Left lobe of liver (tissue), 2 donors: Measurements from ENCODE around the gene BOD1. TPM values are rescaled to one million over a fixed set of nuclear protein-coding genes. Genes with fewer than 3 reads are reported as not detected.

Experiments used
- ATAC-seq: fragments of 200-7000 bp; cut with Tn5 transposase; one replicate; pipeline ENCODE4 v1.9.1; 2020; ENCODE audit warnings: mild to moderate bottlenecking, moderate library complexity
- DNase-seq: peaks from one replicate; pipeline ENCODE4 v3.0.0-alpha.2; 2020; ENCODE audit warnings: low spot score
- total RNA-seq: library from RNA; stranded (reverse); gene quantifications from one replicate; pipeline ENCODE4 v1.2.1, GENCODE V29; 2021
- donor health status: DM: no; HTN: no; CAD: no; lungs with moderate emphysema.
- donor health status: DM: no; HTN: yes; CAD: no.

BOD1 gene
- total RNA-seq, 1 donor from 2014 or later, result 12.1 TPM

DNA sequence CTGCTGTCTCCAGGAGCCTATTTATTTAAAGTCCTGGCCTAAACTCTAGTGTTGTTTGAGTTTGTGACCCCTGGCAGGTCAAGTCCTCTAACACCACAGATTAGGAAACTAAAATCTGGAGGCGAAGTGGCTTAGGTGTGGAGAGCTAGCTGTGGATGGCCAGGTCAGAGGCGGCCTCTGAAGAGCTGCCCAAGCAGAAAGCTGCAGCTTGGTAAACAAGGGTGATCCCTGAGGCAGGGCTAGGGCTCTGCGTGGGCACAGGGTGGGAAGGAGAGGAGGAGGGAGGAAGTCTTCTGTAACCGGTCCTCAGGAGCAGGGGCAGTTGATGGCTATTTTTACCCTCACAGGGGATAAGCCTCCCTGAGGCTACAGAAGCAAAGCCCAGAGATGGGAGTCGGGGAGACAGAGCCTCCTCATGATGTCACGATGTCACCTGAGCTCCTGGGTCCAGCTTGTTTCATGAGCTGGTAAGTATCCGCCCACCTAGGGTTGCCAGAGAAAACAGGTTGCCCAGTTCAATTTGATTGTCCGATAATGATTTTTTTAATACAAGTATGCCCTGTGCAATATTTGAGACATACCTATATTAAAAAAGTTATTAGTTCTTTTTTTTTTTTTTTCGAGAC, 25.9 kb upstream of the BOD1 start:
- peak; percentile 78 for DNase-seq
- peak; percentile 86 for ATAC-seq

DNA sequence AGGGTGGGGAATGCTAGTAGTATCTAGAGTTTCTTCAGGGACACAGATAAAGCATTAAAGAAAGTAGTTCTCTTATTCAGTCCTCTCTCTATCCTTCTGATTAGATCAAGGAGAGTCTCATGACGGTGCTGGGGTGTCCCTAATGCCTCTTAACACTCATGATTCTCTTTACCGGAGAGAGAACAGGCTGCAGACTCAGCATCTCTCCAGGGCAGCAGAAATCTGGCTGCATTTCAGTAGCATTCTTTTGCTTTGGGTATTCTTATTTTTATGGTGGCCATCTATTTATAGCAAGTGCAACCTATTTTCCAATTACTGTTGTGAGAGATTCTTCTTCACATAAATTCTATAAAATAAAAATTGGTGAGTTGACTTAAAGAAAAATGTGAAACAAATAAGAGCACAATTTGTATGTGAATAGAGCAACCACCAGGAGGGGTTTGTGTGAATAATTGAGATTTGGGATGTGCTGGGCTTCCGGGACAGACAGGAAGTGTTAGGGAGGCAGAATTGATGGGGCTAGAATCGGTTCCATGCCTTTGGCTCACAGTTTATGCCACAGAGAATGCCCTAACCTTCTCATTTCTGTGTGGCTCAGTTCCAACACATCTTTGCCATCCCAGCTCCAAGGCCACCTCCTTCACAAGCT, 23.8 kb upstream of the BOD1 start:
- DNase-seq (no peak), ATAC-seq (no peak)

DNA sequence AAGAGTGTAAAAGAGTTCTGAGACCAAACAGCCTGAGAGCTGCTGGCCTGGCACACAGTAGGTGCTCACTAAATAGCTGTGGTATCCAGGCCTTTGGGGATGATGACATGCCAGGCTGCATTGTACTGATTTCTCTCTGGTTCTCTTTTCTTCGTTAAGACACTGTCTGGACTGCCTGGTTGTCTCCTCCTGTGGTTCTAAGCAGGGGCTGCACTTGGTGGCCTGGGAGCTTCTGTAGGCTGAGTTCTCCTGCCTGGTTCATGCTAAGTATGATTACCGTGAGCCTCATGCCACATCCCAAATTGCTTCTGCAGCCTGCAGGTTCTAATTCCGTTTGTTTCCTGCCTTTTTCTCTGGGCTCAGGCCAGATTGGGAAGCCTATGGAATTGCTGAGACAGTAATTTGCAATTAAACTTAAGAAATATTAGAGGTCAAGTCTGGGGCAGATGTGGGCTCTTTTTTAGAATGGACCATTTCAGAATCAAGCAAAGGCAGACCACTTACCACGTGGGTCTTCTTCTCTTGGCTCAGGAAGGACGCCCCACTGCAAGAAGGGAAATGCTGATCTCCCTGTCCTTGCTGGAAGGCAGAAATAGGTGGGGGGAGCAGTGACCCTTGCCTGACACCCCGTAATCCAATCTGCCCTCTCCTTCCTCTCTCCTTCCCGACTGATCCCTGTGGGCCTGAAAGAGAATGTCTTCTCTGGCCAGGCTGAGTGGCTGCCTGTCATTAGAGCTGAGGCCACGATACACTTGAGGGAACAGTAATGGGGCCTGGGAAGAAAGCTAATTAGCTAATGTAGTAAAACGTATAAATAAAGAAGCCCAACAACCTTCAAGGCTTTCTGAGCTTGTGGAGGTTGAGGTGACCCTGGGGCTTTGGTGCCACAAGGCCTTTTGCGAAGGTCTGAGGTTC, 21.9 kb upstream of the BOD1 start:
- DNase-seq, result no peak
- ATAC-seq, result no peak

DNA sequence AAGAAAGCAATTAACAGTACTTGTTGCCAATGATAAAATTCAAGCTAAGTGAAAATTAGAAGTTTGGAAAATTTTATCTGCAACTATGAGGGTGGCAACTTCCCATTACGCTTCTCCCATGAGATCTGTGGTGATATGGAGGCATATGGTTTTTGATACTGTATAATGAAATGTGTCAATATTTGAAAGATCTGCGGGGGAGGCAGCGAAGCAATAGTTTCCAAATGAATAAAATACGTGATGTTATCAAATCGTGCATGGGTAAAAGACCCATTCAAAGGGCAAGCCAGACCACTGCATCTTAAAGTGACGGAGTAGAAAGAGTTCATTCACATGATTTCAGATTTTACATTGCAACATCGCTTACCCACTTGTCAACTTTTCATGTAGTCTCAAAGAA, 20.9 kb upstream of the BOD1 start:
- no peak for DNase-seq
- ATAC-seq, result no peak

DNA sequence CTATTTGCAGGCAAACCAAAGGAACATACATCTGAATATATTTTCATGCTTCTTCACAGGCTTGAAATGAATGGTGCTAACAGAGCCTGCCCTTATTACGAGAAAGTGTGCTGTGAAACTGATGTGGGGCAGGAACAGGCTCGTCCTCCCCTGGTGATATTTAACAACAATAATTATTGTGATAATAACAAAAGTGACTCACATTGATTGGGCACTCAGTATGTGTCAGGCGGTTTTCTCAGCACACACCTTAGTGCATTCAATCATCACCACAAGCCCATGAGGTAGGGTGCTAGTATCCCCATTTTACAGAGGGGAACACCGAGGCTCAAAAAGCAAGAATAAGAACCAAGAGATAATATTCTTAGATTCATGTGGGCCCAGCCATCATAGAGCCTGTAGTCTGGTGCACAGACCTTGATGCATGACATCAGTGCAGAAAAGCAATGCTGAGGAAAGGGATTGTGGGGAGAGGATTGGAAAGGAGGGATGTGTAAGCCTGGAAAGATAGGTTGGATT, 18.1 kb upstream of the BOD1 start:
- no peak for DNase-seq

DNA sequence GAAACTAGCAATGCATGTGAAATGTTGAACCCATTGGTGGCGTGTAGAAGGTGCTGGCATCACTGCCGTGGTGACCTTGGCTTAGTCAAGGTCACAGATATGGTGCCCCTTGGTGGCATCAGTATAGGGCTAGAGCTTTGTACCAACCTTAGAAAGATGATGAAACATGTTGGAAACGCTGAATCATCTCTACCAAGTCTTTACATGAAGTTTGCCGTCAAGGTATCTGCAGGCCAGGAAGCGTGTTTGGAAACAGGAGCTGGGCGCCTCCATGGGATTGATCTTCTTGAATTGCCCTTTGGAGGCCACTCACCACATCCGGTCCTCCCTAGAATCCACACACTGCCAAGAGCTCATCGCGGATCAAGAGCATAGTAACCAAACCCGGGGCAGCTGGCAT, 16.9 kb upstream of the BOD1 start:
- DNase-seq, result no peak
- no peak for ATAC-seq

More for the DNA sequence above, 18.1 kb upstream of the BOD1 start:
- ATAC-seq, result no peak

DNA sequence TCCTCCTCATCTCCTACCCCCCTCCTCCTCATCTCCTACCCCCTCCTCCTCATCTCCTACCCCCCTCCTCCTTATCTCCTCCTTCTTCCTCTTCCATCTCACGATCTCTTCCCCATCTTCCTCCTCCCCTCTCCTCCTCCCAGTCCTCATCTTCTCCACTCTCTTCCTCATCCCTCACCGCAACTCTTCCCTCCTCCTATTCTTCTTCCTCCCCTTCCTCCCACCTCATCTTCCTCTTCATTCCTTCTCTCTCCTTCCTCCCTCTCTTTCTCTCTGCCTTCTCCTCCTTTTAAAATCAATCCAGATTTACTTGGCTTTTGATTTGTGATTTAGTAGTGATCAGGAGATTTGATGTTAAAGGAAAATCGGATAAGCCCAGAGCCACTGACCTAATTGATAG, 15.0 kb upstream of the BOD1 start:
- ATAC-seq (no peak), DNase-seq (no peak)

DNA sequence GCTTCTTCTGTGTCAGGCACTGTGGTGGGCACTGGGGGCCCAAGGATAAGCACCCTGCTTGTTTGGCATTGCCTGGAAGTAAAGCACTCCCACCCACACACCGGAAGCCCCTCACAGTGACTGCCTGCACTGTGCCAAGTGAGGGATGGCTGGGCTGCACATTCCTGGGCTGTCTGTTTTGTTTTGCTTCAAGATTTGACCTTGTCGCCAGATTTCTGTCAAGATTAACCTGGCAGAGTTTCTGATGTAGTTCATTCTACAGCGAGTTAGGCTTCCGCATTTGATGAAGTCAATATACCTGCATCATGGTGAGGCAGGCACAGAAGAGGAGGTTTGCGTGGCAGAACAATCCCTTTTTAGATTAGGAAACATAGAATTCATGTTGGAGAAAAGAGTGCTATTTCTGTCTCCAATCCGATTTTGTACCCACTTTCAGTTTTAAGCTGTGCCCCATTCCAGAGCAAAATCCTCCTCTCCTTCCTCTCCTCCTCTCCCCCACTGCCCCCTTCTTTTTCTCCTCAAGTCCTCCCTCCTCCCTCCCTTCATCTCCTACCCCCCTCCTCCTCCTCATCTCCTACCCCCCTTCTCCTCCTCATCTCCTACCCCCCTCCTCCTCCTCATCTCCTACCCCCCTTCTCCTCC, 14.4 kb upstream of the BOD1 start:
- no peak for DNase-seq
- ATAC-seq, result no peak

DNA sequence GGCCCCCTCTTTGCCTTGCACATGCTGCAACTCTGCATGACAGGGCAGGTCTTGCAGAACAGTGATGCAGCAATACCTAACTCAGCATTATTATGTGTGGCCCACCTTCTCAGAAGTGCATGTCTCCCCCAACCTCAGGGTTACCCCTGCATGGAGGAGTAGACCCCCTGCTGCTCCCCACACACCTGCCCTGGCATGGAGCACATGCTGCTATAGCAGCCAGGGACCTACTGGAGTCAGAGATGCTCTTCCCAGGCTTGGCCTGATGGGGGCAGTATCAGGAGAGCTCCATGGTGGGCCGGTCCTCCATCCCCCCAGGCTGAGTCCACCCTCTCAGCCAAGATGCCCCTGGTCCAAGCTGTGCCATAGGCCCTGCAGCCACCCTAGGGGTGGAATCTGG, 13.2 kb upstream of the BOD1 start:
- no peak for DNase-seq
- no peak for ATAC-seq

DNA sequence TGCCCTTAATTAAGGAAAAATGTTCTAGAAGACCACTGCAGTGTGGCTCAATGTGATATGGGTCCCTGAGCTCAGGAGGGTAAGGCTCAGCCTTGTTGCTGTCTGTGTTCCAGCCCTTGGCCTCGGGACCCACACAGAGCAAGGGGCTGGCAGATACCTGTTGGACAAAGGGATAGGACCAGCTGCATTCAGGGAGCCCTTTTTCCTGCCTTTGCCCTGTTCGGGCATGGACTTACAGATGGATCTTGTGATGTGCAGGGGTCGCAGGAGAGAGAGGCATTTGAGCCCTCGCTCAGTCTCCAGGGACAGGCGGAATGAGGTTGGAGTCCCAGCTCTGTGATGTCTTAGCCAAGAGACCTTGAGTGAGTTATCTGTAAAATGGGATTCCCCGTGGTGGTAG, 12.1 kb upstream of the BOD1 start:
- DNase-seq (no peak), ATAC-seq (peak; percentile 9)

DNA sequence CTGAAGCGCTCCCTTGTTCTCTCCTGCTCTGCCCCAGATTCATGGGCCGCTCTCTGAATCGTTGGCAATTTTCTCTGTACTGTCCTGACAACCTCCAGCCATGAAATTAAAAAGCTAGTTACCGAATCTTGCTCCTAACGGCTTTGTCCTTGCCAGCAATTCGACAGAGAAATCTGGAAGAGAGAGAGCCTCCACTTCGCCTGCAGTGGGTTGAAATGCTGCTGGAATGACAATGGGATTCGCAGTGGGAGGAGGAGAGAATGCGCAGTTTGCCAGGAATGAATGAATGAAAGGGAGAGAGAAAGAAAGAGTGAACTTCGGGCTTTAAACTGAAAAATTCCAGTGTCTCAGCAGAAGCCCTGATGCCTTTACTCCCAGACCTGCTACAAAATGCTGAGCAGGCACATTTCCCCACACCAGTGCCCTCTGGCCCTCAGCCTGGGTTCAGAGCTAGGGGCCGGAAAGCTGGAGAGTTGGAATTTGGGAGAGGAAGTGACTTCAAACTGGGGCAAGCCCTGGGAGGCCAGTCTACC, 11.5 kb upstream of the BOD1 start:
- ATAC-seq (peak; percentile 84), DNase-seq (peak; percentile 91)

DNA sequence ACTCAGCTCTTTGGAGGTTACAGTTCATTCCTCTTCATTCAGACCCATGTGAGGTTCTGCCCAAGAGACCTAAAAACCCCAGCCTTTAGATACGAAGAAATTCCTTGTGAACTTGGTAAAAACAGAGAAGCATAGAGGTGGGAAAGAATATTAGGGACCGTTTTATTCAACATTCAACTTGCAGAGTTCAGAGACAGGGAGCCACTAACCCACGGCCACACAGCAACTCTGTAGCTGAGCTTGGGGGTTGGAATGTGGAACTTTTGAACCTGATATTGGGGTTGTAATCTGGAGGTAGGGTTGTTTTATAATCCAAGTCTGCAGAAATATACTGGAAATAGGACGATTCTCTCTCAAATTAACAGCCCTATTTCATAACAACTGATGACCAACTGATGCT, 10.8 kb upstream of the BOD1 start:
- DNase-seq, result no peak
- no peak for ATAC-seq

DNA sequence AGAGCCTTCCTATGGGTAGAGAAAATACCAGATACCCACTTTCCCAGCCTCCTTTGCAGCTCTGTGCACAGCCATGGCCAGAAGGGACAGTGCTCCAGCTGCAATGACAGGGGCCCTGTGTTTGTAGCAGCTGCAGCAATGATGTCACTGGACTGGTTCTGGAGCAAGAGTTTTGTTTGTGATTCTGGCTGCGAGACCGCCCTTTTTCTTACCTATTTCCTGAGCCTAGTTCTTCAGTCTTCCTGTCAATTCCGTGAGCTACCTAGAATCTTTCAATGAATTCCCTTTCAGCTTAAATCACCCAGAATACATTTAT, 10.0 kb upstream of the BOD1 start:
- ATAC-seq, result no peak
- DNase-seq, result no peak

DNA sequence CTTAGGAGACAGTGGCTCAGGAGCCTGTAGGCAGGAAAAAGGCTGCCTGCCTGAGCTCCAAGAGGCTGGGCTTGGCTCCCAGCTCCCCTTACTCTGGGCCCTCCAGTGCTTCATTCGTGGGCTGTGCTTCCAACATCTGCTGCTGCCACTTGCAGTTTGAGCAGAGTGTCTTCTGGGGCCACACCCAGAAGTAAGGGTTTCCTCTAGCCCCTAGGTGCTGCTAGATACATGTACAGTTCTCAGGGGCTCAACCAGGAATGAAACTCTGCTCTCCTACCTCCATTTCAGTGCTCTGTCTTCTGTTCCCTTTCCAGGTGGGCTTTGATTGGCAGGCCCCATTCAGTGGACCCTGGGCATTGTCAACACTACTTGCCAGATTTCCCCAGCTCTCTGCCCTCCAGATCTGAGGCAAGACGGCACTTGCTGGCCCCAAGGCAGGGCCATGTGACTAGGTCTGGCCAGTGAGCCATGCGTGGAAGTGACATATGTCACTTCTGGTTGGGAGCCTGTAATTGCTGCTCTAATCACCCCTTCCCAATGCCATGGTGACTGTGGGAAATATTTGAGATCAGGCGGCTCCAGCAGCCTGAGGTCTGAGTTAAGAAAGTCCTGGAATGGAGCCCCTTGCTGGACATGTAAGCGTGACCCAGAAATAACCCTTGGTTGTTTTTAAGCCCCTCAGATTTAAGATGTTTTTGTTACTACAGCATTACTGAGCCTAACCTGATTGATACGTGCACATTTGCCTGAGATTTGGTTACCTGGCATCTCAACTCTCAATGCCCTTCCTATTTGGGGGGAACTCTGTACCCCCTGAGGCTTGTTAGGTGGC, 9.4 kb upstream of the BOD1 start:
- DNase-seq (no peak), ATAC-seq (no peak)

DNA sequence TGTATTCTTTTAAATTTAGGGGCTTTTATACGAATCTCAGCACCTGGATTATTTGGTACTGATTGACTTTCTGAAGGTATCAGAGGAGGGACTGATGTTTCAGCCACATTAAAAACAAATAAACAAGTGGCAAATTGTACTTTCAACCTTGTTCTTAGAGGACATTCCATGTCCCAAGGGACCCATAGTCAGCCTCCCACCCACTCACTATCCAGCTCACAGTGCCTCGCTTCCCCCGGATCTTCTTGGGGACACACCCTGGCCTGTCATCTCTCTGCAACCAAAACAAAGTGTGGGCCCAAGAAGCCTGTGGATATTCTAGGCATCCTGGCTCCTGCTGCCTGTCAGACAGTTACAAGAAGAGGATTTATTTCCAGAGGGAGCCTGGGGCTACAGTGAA, 8.8 kb upstream of the BOD1 start:
- DNase-seq (no peak), ATAC-seq (no peak)

DNA sequence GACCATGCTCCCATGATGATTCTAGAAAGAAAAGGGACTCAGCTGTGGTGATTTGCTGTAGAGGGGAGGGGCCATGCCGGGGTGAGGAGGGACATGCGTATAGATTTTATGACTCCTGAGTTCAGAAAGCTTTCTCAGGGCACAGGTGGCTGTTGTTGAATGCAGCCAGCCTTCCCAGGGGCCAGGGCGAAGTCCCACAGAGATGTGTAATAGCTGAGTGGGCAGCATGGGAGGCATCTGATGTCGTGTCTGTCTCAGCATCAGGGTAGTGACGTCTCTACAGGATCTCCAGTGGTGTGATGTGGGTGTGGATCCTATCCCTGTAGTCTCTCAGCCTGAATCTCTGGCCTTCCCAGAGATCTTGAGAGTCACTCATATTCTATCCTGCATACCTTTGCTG, 7.8 kb upstream of the BOD1 start:
- ATAC-seq (no peak), DNase-seq (no peak)

DNA sequence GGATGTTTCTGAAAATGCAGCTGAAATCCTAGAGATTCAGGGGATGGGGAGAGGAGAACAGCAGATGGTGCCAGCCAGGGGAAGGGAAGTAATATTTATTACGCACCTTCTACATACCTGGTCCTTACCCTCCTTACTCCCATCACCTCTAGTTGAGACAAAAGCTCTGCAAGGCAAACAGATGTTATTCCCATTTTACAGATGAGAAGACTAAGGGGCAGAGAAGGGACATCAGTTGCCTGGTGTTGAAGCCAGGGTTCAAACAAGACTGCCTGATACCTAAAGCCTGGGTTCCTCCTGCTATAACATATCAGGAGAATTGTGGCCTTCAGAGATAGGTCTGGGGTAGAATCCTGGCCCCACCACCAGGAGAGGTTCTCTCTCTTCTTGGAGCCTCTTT, 7.3 kb upstream of the BOD1 start:
- DNase-seq (no peak), ATAC-seq (no peak)

DNA sequence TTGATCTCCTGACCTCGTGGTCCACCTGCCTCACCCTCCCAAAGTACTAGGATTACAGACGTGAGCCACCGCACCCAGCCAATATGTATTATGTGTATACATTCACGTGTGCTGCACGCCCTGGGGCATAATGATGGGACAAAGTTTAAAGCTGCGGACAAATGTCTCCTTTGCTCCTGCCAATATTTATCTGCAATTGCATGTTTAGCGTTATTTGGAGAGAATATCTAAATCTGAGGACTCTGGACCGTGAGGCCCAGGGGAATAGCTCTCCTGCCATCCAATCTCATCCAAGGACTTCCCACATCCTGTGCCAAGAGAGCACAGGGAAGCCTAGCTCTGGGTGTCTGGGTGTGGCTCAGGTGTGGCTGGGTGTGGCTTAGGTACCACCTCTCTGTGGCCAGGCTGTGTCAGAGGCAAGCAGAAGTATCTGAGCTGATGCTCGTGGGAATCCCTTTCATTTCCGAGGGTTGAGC, 6.9 kb upstream of the BOD1 start:
- peak; percentile 79 for ATAC-seq
- DNase-seq, result peak; percentile 88

DNA sequence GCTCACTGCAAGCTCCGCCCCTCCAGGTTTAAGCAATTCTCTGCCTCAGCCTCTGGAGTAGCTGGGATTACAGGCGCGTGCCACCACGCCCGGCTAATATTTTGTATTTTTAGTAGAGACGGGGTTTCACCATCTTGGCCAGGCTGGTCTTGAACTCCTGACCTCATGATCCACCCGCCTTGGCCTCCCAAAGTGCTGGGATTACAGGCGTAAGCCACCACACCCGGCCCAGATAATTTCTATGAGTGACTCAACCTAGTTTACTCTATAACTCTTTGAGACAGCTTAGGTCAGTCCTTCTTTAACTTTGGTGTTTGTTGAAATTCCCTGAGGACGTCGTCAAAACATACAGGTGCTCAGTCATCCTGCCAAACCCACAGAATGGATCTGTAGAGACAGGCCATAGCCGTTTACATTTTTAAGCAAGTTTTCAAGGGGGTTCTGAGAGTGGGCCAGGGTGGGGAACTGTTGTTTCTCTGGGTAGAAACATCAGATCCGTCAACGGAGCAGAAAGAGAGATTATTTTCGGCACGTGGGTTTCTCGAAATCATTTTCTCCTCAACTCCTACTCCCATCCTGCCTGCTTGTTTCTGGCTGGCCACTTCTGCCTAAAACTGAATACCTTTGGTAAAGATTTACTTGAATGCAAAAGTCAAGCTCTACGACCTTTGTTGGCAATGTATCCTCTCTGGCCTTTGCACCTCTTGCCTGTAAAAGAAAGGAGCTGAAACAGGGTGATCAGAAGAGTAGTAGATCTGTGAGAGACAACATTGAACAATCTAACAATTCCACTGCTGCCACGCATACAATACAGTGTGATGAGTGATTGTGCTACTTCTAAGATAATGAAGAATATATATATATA, 6.0 kb upstream of the BOD1 start:
- DNase-seq (peak; percentile 61), ATAC-seq (peak; percentile 66)
